NCI-H748 (cell line): ENCODE results near the gene ISLR.
A peak's percentile ranks its signal among the peaks of the same experiment; 100 is the strongest.
"Not testable (repeated sequence)": the region's sequence is repeated elsewhere in the genome, so short reads cannot be mapped to it uniquely, and the experiment has no call there.

Experiments used
- DNase-seq: peaks from one replicate; lab custom pipeline; 2025; ENCODE audit not compliant: unreplicated experiment; lab: John Stamatoyannopoulos, UW

ISLR gene

DNA sequence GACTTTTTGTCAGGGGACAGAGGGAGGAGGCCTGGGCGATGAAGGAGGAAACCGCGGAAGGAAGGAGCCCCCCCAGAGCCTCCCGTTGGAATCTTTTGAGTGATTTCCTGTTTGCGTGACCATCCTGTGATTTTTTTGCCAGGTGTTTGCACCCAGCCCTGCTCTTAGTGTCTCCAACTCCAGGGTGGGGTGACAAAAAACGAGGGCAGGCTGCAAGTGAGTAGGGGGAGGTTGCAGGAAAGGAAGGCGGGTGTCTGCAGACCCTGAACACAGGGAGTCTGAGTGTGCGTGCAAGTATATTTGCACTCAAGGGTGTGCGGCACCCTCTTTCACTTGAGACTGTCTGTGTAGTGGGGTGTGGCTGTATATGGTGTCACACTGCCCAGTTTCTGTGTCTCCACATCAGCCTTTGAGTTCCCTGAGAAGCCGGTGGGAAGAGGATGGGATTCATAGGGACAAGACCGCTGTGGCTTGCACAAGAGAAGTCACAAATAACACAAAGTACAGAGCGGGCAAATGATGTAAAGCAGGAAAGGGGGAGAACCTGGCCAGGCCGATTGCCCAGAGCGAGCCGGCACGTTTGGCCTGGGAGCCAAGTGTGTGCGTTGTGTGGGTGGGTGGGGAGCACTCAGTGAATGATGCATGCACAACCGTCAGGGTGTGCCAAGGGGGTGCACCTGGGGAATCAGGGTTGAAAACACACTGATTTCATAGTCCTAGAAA, 36.5 kb upstream of the ISLR start:
- DNase-seq, result peak; percentile 39

- no peak for DNase-seq
Observed at GRCh38 chr15:74137537-74137894, 36.0 kb upstream of the ISLR start.

GRCh38 chr15:74138642-74139041, 34.9 kb upstream of the ISLR start:
- no peak for DNase-seq

DNA sequence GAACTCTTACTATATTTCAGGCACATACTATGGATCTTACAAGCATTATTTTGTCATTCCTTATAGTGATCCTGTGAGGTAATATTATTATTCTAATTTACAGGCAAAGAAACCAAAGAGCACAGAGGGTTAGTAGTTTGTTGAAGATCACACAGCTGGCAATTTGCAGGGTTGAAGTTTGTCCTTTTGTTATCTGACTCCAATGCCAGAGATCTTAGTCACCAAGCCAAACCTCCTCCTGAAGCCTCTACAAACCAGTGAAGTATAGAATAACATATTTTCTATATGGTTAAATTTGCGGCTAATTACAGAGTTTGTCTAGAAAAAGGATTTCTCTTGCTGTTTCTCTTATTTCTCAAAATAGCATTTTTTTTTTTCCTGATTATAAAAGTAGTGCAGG, 31.9 kb upstream of the ISLR start:
- no peak for DNase-seq

- no peak for DNase-seq
Observed at GRCh38 chr15:74144153-74144775, 29.2 kb upstream of the ISLR start.

DNA sequence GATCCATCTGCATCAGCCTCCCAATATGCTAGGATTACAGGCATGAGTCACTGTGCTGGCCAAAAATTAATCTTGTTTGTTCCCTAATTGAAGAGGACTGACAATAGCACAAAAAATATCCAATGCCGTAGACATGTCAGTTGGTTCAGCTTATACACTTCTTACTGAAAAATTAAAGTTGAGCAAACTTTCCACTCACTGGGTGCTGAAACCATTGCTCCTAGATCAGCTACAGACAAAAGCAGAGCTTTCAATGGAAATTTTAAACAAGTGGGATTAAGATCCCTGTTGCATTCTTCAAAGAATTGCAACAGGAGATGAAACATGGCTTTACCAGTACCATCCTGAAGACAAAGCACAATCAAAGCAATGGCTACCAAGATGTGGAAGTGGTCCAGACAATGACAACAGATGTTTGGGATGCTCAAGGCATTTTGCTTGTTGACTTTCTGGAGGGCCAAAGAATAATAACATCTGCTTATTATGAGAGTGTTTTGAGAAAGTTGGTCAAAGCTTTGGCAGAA, 27.2 kb upstream of the ISLR start:
- DNase-seq, result no peak

- DNase-seq, result no peak
Observed at GRCh38 chr15:74147051-74147450, 26.5 kb upstream of the ISLR start.

- DNase-seq, result no peak
Observed at GRCh38 chr15:74155766-74156417, 17.6 kb upstream of the ISLR start.

DNA sequence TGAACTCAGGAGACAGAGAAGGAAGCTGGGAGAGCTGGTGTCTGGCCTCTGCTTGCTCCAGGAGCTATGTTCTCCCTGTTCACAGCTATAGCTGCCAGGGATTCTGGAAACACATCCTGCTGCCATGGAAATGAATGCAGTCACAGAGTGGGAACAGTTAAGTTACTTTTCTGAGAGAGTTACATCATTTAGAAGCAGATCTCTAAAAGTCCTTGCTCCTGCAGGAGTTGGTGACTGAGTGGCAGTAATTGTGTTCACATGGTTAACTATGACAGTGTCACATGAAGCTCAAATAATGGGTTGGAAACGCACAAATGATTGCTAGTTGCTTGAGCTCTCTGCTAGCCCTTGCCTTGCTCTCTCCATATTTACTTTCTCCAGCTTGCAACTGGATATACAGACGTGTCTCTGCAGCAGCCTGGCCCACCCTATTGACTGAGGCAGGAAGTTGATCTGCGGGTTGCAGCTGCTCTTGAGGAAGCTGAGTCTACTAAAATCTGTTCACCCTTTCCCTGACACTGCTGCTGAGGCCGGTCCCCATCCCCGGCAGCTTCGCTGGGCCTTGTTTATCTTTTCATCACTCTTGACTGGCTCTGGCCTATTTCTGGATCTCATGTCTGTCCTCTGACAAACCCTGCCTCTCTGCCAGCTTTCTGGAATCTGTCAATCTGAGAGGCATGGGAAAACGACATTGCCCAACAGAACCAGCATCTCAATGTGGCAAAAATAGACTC, 16.7 kb upstream of the ISLR start:
- peak; percentile 71 for DNase-seq

DNA sequence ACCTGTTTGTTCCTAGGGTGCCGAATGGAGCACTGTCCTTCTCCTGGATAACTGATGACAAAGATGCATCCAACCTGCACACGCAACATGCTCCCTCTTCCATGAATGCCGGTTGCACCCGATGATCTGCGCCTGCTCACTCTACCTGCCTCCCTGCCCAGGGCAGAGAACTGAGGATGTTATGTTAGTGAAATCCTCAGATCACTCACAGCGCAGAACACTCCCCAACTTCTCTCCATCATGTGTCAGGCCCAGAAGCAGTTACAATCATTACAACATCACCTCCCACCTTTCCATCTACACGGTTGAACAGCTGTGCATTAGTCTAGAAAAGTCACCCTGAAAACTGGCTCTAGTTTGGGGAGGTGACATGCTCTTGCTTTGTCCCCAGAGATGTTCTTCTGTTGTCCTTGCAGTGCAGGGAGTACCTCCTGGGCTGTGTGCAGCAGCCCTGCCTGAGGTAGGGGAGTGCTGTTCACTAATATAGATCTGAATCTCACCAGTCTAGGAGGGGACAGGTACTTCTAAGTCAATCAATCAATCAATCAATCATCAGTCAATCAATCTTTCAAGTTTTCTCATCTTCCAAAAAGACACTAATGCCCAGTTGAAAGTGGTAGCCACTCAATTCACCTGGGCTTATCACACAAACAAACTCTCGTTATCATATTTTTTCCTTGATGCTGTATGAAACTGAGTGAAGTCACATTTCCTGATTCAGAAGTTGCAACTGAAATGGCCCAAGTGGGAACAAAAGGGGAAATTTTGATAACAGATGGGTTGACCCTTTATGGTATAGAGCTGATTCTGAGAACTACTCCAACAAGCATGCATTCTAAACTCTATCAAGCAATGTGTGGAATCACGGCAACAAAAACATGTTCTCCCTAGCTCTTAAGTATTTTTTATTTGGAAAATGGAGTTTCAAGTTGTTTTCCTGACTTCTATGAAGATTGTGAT, 15.4 kb upstream of the ISLR start:
- DNase-seq, result no peak

DNA sequence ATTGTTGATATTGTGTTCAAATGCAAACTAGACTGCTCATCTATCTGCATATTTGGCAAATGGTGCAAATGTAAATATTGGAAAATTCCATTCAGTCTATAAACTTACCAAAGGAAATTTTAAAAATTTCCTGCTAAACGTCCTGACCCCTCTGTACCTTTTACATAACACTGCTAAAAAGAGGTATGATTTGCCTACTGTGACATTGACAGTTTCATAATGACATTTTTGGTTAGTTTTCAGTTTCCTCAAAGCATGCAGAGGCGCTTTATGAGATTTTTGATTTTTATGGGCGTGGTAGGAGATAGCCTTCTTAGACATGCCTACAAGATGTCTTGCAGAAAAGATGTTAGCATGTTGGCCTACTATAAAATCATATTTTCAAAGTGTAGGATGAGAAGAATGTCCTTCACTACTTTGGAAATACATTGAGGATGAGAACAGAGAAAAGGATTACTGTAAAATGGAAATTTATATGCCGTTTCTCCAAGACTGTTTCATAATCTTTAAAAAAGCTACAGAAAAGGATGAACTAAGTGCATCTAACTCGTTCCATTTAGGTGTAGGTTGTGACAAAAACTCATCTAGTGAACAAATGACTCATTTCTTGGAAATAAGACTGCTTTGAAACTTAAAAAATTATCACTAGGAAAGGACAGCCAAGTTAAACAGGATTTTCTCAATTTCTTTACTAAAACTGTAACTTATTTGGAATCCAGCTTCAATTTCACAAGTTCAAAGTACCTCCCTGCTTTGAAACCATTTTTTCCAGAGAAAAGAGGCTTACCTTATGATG, 14.5 kb upstream of the ISLR start:
- DNase-seq, result no peak

GRCh38 chr15:74159773-74160172, 13.7 kb upstream of the ISLR start:
- DNase-seq, result no peak

DNA sequence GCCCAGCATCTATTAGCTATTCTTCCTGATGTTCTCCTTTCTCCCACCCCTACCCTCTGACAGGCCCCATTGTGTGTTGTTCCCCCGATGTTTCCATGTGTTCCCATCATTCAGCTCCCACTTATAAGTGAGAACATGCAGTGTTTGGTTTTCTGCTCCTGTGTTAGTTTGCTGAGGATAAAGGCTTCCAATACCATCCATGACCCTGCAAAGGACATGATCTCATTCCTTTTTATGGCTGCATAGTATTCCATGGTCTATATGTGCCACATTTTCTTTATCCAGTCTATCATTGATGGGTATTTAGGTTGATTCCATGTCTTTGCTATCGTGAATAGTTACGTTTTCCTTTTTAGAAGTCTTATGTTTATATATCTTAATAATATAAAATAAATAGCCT, 13.1 kb upstream of the ISLR start:
- DNase-seq, result not testable (repeated sequence)

DNA sequence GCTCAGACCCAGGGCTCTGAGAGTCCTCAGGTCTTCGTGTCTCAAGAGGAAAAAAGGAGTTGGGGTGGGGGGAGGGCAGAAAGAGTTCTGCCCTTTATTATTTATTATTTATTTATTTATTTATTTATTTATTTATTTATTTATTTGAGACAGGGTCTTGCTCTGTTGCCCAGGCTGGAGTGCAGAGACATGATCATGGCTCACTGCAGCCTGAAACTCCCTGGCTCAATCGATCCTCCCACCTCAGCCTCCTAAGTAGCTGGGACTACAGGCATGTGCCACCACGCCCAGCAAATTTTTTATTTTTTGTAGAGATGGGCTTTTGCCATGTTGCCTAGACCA, 11.3 kb upstream of the ISLR start:
- DNase-seq, result not testable (repeated sequence)

DNA sequence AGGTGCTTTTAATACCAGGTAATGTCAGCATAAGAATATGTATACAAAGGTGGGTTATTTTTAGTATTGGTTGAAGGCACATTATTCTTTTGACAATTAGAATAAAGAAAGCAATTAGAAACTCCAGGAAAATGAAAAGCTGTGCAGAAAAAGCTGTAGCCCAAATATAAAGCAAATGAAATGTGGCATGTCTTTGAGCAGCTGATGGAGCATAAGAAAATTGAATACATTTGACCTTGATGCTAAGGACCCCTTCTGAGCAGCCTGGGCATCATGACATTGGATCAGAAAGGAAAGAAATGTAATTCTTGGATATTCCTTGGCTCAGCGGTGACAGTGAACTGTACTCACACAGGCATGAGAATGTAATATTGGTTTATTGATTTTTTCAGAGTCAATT, 8.0 kb upstream of the ISLR start:
- no peak for DNase-seq

DNA sequence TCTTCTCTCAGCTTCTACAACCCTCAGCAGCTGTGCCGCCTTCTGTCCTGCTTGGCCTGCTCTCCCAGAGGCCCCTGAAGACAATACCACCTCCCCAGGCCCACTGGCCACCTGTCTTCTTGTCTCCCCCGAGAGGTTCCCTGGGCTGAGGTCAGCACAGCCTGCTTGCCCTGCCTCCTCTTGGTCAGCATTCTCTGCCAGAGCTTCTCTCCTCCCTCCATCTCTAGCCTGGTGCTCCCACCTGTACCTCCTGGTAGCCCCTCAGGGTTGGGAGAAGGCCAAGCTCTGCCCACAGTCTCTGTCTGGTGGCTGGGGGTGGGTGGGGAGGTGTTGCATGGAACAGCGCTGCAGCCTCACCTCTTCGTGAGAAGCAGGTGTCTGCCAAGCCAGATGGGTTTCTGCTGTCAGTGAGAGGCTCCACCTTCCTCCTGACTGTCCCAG, 5.6 kb upstream of the ISLR start:
- DNase-seq, result no peak

GRCh38 chr15:74168711-74169126, 4.8 kb upstream of the ISLR start:
- no peak for DNase-seq

DNA sequence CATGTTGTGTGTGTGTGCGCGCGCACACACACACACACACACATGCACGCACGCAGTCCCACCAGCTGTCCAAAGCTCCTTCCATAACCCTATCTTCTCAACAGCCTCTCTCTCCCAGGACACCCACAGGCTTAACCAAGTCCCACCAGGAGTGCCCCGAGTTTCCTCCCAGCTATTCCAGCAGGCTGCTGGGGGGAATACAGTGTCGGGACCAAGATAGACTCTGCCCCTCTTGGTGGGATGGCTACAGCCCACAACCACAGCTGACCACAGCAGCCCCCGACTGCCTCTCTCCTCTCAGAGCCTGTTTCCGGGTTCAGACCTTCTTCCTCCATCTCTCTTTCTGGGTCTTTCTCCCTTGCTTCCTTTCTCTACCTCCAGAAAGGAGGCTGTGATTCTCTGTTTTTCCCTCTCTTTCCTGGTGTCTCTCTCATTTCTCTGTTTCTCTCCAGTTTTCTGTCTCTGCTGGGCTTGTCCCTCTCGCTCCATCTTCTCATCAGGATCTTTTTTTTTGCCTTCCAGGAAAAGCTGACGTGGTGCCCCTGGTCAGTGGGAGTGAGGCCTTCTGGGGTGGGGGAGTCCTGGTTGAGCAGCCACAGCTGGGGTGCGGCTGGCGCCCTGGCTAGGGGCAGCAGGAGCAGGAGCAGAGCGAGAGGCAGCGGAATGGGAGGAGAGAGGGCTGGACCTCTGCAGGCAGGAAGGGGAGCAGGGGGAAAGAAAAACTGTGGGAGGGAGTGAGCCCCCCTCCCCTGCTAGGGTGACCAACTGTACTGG, 3.3 kb upstream of the ISLR start:
- no peak for DNase-seq
